Epithelial cell of proximal tubule (primary cell): ENCODE results near the gene ATXN10. TPM values are rescaled to one million over a fixed set of nuclear protein-coding genes. Genes with fewer than 3 reads are reported as not detected.

ENCODE experiments used
- DNase-seq: peaks from one replicate; pipeline ENCODE4 v3.0.0-alpha.2; 2011; ENCODE audit warnings: low read depth
- H3K4me3 ChIP-seq: 2 replicates; pipeline ENCODE4 v1.5.1; 2011; ENCODE audit warnings: low read depth, mild to moderate bottlenecking, low read length
- total RNA-seq: library from RNA; depleted of rRNA; stranded (reverse); fragments of >200 nt; gene quantifications from 2 replicates; pipeline ENCODE4 v1.2.3, GENCODE V29; 2015
- TF ChIP-seq, protein P1 (sequence below): conservative IDR thresholded peaks from 2 replicates; pipeline ENCODE4 v1.5.1; 2012; ENCODE audit warnings: low read depth, mild to moderate bottlenecking, low read length

The ATXN10 gene
- total RNA-seq, 1 donor from 2014 or later = 118 TPM

- no peak overlapping the region for H3K4me3 ChIP-seq
- TF ChIP-seq, protein P1, sequence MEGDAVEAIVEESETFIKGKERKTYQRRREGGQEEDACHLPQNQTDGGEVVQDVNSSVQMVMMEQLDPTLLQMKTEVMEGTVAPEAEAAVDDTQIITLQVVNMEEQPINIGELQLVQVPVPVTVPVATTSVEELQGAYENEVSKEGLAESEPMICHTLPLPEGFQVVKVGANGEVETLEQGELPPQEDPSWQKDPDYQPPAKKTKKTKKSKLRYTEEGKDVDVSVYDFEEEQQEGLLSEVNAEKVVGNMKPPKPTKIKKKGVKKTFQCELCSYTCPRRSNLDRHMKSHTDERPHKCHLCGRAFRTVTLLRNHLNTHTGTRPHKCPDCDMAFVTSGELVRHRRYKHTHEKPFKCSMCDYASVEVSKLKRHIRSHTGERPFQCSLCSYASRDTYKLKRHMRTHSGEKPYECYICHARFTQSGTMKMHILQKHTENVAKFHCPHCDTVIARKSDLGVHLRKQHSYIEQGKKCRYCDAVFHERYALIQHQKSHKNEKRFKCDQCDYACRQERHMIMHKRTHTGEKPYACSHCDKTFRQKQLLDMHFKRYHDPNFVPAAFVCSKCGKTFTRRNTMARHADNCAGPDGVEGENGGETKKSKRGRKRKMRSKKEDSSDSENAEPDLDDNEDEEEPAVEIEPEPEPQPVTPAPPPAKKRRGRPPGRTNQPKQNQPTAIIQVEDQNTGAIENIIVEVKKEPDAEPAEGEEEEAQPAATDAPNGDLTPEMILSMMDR = no peak
- no peak for DNase-seq
Measured at GRCh38 chr22:45859231-45860161, 187.9 kb downstream of the ATXN10 start.

DNA sequence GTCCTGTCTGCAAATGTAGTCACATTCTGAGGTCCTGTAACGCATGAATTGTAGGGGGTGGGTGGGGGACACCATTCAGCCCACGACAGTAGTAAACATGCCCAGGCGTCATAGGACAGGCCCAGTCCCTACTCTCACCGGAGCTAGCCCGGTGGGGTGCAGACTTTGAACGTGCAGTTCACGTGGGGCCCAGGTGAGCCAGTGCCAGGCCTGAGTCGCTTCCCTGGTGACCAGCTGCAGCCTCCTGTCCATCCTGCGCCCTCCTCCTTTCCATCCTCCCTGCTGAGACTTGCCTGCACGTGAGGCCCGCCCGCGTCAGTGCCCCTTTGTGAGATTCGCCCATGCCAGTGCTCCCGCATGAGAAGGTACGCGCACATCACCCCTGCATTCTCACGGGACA, 188.6 kb downstream of the ATXN10 start:
- TF ChIP-seq, protein P1 = no peak
- no peak for DNase-seq
- H3K4me3 ChIP-seq = no peak overlapping the region

- no peak for DNase-seq
Measured at GRCh38 chr22:45861259-45861658, 189.6 kb downstream of the ATXN10 start.

DNA sequence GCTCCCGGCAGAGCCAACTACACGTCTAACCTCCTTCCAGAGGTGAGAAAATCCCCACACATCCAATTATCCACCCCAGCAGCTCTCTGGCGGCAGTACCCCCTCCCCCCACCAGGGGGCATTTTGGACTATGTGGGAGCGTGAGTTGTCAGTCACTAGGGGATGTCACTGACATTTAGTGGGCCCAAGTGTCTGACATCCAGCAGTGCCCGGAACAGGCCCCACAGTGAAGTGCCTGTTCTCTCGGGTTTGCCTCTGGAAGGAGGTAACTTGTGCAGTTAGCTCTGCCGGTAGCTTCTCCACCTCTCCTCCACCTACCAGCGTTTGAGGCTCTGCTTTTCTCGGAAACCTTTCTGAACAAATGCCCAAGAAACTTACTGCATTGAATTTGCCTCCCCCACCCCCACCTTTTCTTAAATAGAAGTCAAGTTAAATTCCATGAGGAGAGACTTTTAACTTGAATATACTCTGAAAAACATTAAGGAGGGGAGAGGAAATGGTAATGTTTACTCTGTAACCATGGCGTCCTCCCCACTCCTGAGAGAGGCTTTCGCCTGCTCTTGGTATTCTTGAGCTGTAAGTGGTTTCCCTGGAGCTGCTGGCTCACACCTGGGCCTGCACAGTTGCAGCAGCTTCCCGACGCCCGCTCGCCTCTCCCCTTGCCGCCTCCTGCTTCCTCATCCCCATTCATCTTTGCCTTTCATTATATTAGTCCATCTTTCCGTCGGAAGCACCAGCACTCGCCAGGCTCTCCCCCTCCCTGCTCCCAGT, 192.5 kb downstream of the ATXN10 start:
- DNase-seq = no peak
- no peak overlapping the region for H3K4me3 ChIP-seq
- TF ChIP-seq, protein P1 = peak; percentile 97

More at GRCh38 chr22:45861259-45861658, 189.6 kb downstream of the ATXN10 start:
- H3K4me3 ChIP-seq = no peak overlapping the region
- TF ChIP-seq, protein P1 = no peak

DNA sequence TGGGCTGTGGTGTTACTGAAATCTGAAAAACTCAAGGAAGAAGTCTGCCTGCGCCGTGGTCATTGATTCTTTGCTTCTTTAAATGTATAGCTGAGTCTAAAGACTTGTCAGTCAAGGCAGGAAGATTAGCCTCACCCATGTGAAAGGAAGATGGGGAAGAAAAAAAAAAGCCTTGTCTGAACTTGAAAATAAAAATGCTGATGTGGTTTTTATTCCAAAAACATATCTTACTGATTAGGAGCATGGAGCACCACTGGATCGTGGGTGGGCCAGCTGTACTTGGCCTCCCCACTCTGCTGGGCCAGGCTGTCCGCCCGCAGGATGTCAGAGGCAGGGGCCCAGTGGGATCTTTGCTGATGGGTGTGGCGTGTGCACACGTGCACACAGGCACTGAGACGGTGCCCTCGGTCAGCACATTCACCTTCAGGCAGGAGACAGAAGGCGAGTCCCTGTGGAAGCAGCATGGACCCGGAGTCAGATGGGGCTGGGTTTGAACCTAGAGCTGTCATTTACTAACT, 193.4 kb downstream of the ATXN10 start:
- TF ChIP-seq, protein P1 = no peak
- no peak for DNase-seq

GRCh38 chr22:45865561-45866125, 194.0 kb downstream of the ATXN10 start:
- no peak overlapping the region for H3K4me3 ChIP-seq
- DNase-seq = no peak
- TF ChIP-seq, protein P1 = no peak

More for the DNA sequence above, 193.4 kb downstream of the ATXN10 start:
- H3K4me3 ChIP-seq = no peak overlapping the region
